H1 (cell line): Measurements from ENCODE around the gene SESN1. TPM values are rescaled to one million over a fixed set of nuclear protein-coding genes. Genes with fewer than 3 reads are reported as not detected.

Experiments used
- CTCF ChIA-PET: fragments of 300-600 bp; sonication (Branson Sonifier 250); formaldehyde crosslinking; loops from one replicate; lab custom pipeline; 2021; ENCODE audit not compliant: partially characterized antibody; lab: Charles Lee
- POLR2A ChIA-PET: fragments of 300-600 bp; sonication (Branson Sonifier 250); formaldehyde crosslinking; loops from one replicate; lab custom pipeline; 2021; ENCODE audit warnings: inconsistent platforms; ENCODE audit not compliant: partially characterized antibody; lab: Charles Lee
- DNase-seq, 2 experiments: peaks; one replicate each; pipeline versions ENCODE4 v3.0.0 to v3.0.0-alpha.2; 2010 to 2022; ENCODE audit warnings: low spot score in 2 of 2, low read depth in 1 of 2, mixed read lengths in 1 of 2
- FAIRE-seq: peaks from 2 replicates; lab custom pipeline; 2011; peaks lifted over from hg19 to GRCh38; lab: Jason Lieb, UNC
- H2AFZ ChIP-seq: 2 replicates; pipeline ENCODE4 v1.8.1; 2012; ENCODE audit warnings: low read length, inconsistent platforms
- H2AK5ac ChIP-seq: 2 replicates; pipeline ENCODE4 v1.6.1; 2013; ENCODE audit warnings: low read depth, low read length
- H2BK120ac ChIP-seq: replicated peaks from 2 replicates; pipeline ENCODE3; 2013; ENCODE audit warnings: low read depth, low read length, inconsistent platforms
- H2BK12ac ChIP-seq: 2 replicates; pipeline ENCODE4 v1.6.1; 2013; ENCODE audit warnings: low read depth, low read length
- H2BK15ac ChIP-seq: 2 replicates; pipeline ENCODE4 v1.6.1; 2013; ENCODE audit warnings: low read length
- H2BK20ac ChIP-seq: 2 replicates; pipeline ENCODE4 v1.6.1; 2013; ENCODE audit warnings: low read length
- H2BK5ac ChIP-seq: 2 replicates; pipeline ENCODE4 v1.6.1; 2013; ENCODE audit warnings: low read depth, low read length
- H3K14ac ChIP-seq: 2 replicates; pipeline ENCODE4 v1.6.1; 2013; ENCODE audit warnings: inconsistent platforms; ENCODE audit not compliant: insufficient read length
- H3K18ac ChIP-seq: 2 replicates; pipeline ENCODE4 v1.6.1; 2013; ENCODE audit warnings: low read length; ENCODE audit errors: extremely low read depth
- H3K23ac ChIP-seq: 2 replicates; pipeline ENCODE4 v1.6.1; 2013; ENCODE audit warnings: inconsistent platforms; ENCODE audit not compliant: insufficient read length
- H3K23me2 ChIP-seq: 2 replicates; pipeline ENCODE4 v1.6.1; 2013; ENCODE audit warnings: low read depth, low read length
- H3K27ac ChIP-seq: 2 replicates; pipeline ENCODE4 v1.6.1; 2011; ENCODE audit warnings: low read depth, low read length, inconsistent platforms
- H3K27me3 ChIP-seq, 4 experiments: replicated peaks in 1 of 4; 1 replicate in 1 of 4; 2 replicates in 3 of 4; pipeline versions ENCODE4 v1.6.1 to v1.8.1; 2011 to 2013; ENCODE audit warnings: low read length in 3 of 4, mild to moderate bottlenecking in 3 of 4, inconsistent platforms in 2 of 4, mixed read lengths in 2 of 4, moderate library complexity in 1 of 4; ENCODE audit not compliant: control insufficient read depth in 3 of 4, insufficient read depth in 3 of 4; ENCODE audit errors: extremely low read depth in 1 of 4
- H3K36me3 ChIP-seq, 4 experiments: 2 replicates each; pipeline versions ENCODE4 v1.6.1 to v1.8.1; 2011 to 2013; ENCODE audit warnings: mild to moderate bottlenecking in 4 of 4, low read length in 3 of 4, moderate library complexity in 2 of 4, control low read depth in 1 of 4, inconsistent platforms in 1 of 4; ENCODE audit not compliant: insufficient read depth in 4 of 4, control insufficient read depth in 2 of 4
- H3K4ac ChIP-seq: replicated peaks from 2 replicates; pipeline ENCODE3; 2013; ENCODE audit warnings: low read length, low read depth, mixed read lengths, inconsistent platforms; ENCODE audit not compliant: insufficient read length
- H3K4me1 ChIP-seq, 4 experiments: replicated peaks in 1 of 4; 1 replicate in 1 of 4; 2 replicates in 3 of 4; pipeline versions ENCODE4 v1.6.1 to v1.8.1; 2011 to 2013; ENCODE audit warnings: low read length in 3 of 4, inconsistent platforms in 2 of 4, mixed read lengths in 1 of 4; ENCODE audit not compliant: insufficient read depth in 4 of 4, control insufficient read depth in 3 of 4
- H3K4me2 ChIP-seq, 2 experiments: 2 replicates each; pipeline versions ENCODE4 v1.6.1 to v1.8.1; 2011 to 2013; ENCODE audit warnings: low read depth in 2 of 2, low read length in 2 of 2, control low read depth in 1 of 2, inconsistent platforms in 1 of 2, mild to moderate bottlenecking in 1 of 2; ENCODE audit not compliant: insufficient read depth in 1 of 2
- H3K4me3 ChIP-seq, 4 experiments: fragments of 200-600, 300-600 bp in 1 of 4; sonication (generic), shearing (Covaris generic), sonication (Bioruptor Twin) in 1 of 4; 2 replicates each; pipeline versions ENCODE4 v1.5.1 to v1.8.1; 2011 to 2016; ENCODE audit warnings: low read length in 4 of 4, low read depth in 3 of 4, control low read depth in 2 of 4, inconsistent platforms in 2 of 4, mild to moderate bottlenecking in 2 of 4, mixed read lengths in 1 of 4, moderate library complexity in 1 of 4; ENCODE audit not compliant: insufficient read depth in 2 of 4; ENCODE audit errors: extremely low read depth in 1 of 4
- H3K56ac ChIP-seq: replicated peaks from 2 replicates; pipeline ENCODE3; 2013; ENCODE audit warnings: low read depth, mild to moderate bottlenecking, mixed read lengths, low read length, inconsistent platforms; ENCODE audit not compliant: insufficient read length
- H3K79me1 ChIP-seq: 2 replicates; pipeline ENCODE4 v1.6.1; 2013; ENCODE audit warnings: low read depth, low read length, control low read depth
- H3K79me2 ChIP-seq, 2 experiments: 2 replicates each; pipeline versions ENCODE4 v1.6.1 to v1.8.1; 2012 to 2013; ENCODE audit warnings: low read length in 2 of 2, mild to moderate bottlenecking in 2 of 2, inconsistent platforms in 1 of 2; ENCODE audit not compliant: insufficient read depth in 2 of 2, control insufficient read depth in 1 of 2
- H3K9ac ChIP-seq, 4 experiments: replicated peaks in 1 of 4; 1 replicate in 1 of 4; 2 replicates in 3 of 4; pipeline versions ENCODE4 v1.6.1 to v1.8.1; 2011 to 2013; ENCODE audit warnings: low read depth in 3 of 4, low read length in 3 of 4, control low read depth in 2 of 4, mild to moderate bottlenecking in 2 of 4, moderate library complexity in 2 of 4, inconsistent platforms in 1 of 4; ENCODE audit errors: extremely low read depth in 1 of 4
- H3K9me3 ChIP-seq, 2 experiments: 2 replicates each; pipeline versions ENCODE4 v1.6.1 to v1.8.1; 2012 to 2013; ENCODE audit warnings: mild to moderate bottlenecking in 2 of 2, moderate library complexity in 2 of 2, control low read depth in 1 of 2, inconsistent platforms in 1 of 2, low read depth in 1 of 2, low read length in 1 of 2, mixed read lengths in 1 of 2; ENCODE audit not compliant: insufficient read depth in 2 of 2
- H4K20me1 ChIP-seq, 2 experiments: replicated peaks in 1 of 2; 2 replicates each; pipeline versions ENCODE3 to v1.8.1; 2011 to 2013; ENCODE audit warnings: inconsistent platforms in 2 of 2, low read length in 2 of 2, mild to moderate bottlenecking in 1 of 2; ENCODE audit not compliant: insufficient read depth in 2 of 2, control insufficient read depth in 1 of 2
- H4K5ac ChIP-seq: 2 replicates; pipeline ENCODE4 v1.6.1; 2013; ENCODE audit warnings: low read length, low read depth, mixed read lengths, inconsistent platforms; ENCODE audit not compliant: insufficient read length
- H4K8ac ChIP-seq: 2 replicates; pipeline ENCODE4 v1.8.0; 2013; ENCODE audit warnings: mild to moderate bottlenecking, moderate library complexity, low read length, inconsistent platforms; ENCODE audit not compliant: insufficient read depth; ENCODE audit errors: extremely low read depth
- H4K91ac ChIP-seq: replicated peaks from 2 replicates; pipeline ENCODE3; 2013; ENCODE audit warnings: low read length, mixed read lengths, inconsistent platforms; ENCODE audit not compliant: insufficient read length
- RAD21 ChIP-seq, 2 experiments: IDR thresholded peaks in 1 of 2; conservative IDR thresholded peaks in 1 of 2; 2 replicates each; pipeline ENCODE4 v1.6.1; 2011; ENCODE audit warnings: low read depth in 2 of 2, low read length in 2 of 2, improper control_type of control experiment in 1 of 2, inconsistent platforms in 1 of 2, mild to moderate bottlenecking in 1 of 2, moderate library complexity in 1 of 2
- RBBP5 ChIP-seq: IDR thresholded peaks from 2 replicates; pipeline ENCODE4 v1.7.1; 2012; ENCODE audit warnings: low read depth, mild to moderate bottlenecking, inconsistent platforms, low read length, moderate library complexity, borderline replicate concordance
- RXRA ChIP-seq: IDR thresholded peaks from 2 replicates; pipeline ENCODE4 v1.6.1; 2011; ENCODE audit warnings: low read depth, mild to moderate bottlenecking, low read length, moderate library complexity; ENCODE audit not compliant: insufficient read depth
- SAP30 ChIP-seq: fragments of 300-600 bp; sonication (generic); IDR thresholded peaks from 2 replicates; pipeline ENCODE4 v1.7.1; 2012; ENCODE audit warnings: low read length, moderate library complexity, mild to moderate bottlenecking, inconsistent platforms; ENCODE audit not compliant: insufficient read depth, insufficient replicate concordance
- SIRT6 ChIP-seq: IDR thresholded peaks from one replicate; pipeline ENCODE4 v1.7.1; 2012; ENCODE audit warnings: low read length, inconsistent platforms
- YY1 ChIP-seq: IDR thresholded peaks from 2 replicates; pipeline ENCODE4 v1.6.1; 2011; ENCODE audit warnings: low read depth, mild to moderate bottlenecking, low read length
- WGBS, 2 experiments: shearing (Covaris generic) in 1 of 2; methylation state at CpG; one replicate each; pipeline versions ENCODE4 v1.1.6 to v1.1.7; 2013 to 2015; ENCODE audit warnings: low lambda C conversion rate in 2 of 2, mixed read lengths in 2 of 2, inconsistent platforms in 1 of 2, low coverage in 1 of 2, missing lambda C conversion rate in 1 of 2; ENCODE audit not compliant: insufficient replicate concordance in 2 of 2, insufficient coverage in 1 of 2, insufficient read length in 1 of 2; ENCODE audit errors: extremely low coverage in 1 of 2, missing lambda C conversion rate in 1 of 2; 5-methylcytosine and 5-hydroxymethylcytosine counted together
- polyA plus RNA-seq, 7 experiments: library from polyadenylated mRNA; depleted of rRNA in 3 of 7; stranded (reverse) in 5 of 7; unstranded in 2 of 7; fragments of >200 nt in 5 of 7; fragments of 200-250 nt in 2 of 7; gene quantifications; 1 replicate in 5 of 7; 2 replicates in 1 of 7; 4 replicates in 1 of 7; pipeline versions ENCODE4 v1.2.1 to v1.2.3, GENCODE V29; 2011 to 2013; ENCODE audit warnings: missing spikeins in 2 of 7, mixed read lengths in 2 of 7
- total RNA-seq: library from RNA; stranded (reverse); fragmentation: NEBNext Ultra II Directional; extraction: Animal tissue kit (Norgen Biotek cat#: 25700); gene quantifications from 2 replicates; pipeline ENCODE4 v1.2.1, GENCODE V29; 2021

The SESN1 gene
- total and polyA plus RNA-seq, 2 of the 8 experiments (the other 6 are each of a cell fraction or from before 2014, with no cell fraction given), result 12.8 to 15.6 TPM

GRCh38 chr6:109081026-109081425 lies 13.6 kb downstream of the SESN1 start:
- H3K79me2 ChIP-seq, result no peaks in the 10 kb centered on the region
- H4K91ac ChIP-seq, result no peak overlapping the region
- H3K23me2 ChIP-seq, result no peaks in the 10 kb centered on the region
- CTCF ChIA-PET, result interaction anchor here (1.1 to 1.4 kb wide), 2 partner anchors 10 to 12 kb away, joined by 4 to 6 read pairs; no protein-coding TSS in a partner anchor
- no peak overlapping the region for H3K56ac ChIP-seq
- no peak overlapping the region for H3K18ac ChIP-seq
- no peak overlapping the region for H3K23ac ChIP-seq
- no peak overlapping the region for H3K9ac ChIP-seq
- H3K36me3 ChIP-seq, result no peaks in the 10 kb centered on the region
- no peak overlapping the region for H2BK120ac ChIP-seq
- no peaks in the 10 kb centered on the region for H3K9me3 ChIP-seq
- no peak overlapping the region for H3K27ac ChIP-seq
- no peak overlapping the region for H2BK20ac ChIP-seq
- H4K8ac ChIP-seq, result no peak overlapping the region
- H4K20me1 ChIP-seq, result peaks cover 0 to 3% of the 10 kb centered on the region in 2 experiments
- no peak overlapping the region for H3K4me2 ChIP-seq
- no peak overlapping the region for H4K5ac ChIP-seq
- H2AK5ac ChIP-seq, result no peak overlapping the region
- no peak overlapping the region for H2BK5ac ChIP-seq
- POLR2A ChIA-PET, result interaction anchor here (1.1 kb wide), 1 partner anchor 13 kb away, joined by 3 read pairs; no protein-coding TSS in a partner anchor
- no peak overlapping the region for H3K4ac ChIP-seq
- DNase-seq, result no peak
- no peak overlapping the region for H2BK15ac ChIP-seq
- no peaks in the 10 kb centered on the region for H3K79me1 ChIP-seq
- no peak overlapping the region for H2AFZ ChIP-seq
- no peak overlapping the region for H3K4me3 ChIP-seq
- WGBS, 2 experiments, result 88% methylated on average over 1 of the region's 1 CpG; no CpG with 5 or more reads in 1 of the 2 experiments
- H3K14ac ChIP-seq, result no peak overlapping the region
- TF ChIP-seq SAP30 (no peak), RXRA (no peak), YY1 (no peak), SIRT6 (no peak), RAD21 (IDR thresholded peaks at IDR 0.05 in 1 of 2, conservative IDR thresholded peaks at IDR 0.05 in 1 of 2; ENCODE audit: low read depth in 2 of 2, low read length in 2 of 2) (no peak), RBBP5 (no peak)
- TF ChIP-seq, all 59 proteins: peak for 0
- Histone ChIP-seq H3K4me1 (no peaks in the 10 kb centered on the region), H2BK12ac (no peak overlapping the region), H3K27me3 (no peaks in the 10 kb centered on the region)
- no peak for FAIRE-seq
